Body of pancreas (tissue), 4 donors: Measurements from ENCODE around the gene HTR2B.

Experiments
- CTCF ChIP-seq, 7 experiments: fragments of 450-650 bp in 4 of 7; fragments of 200-600 bp in 3 of 7; sonication (generic) in 3 of 7; IDR thresholded peaks; one replicate each; pipeline ENCODE4 v1.5.1; 2016 to 2019; ENCODE audit warnings: antibody characterized with exemption in 7 of 7
- POLR2A ChIP-seq, 3 donors: fragments of 450-650 bp; IDR thresholded peaks; one replicate each; pipeline ENCODE4 v1.6.1; 2016; ENCODE audit warnings: antibody characterized with exemption in 3 of 3, mild to moderate bottlenecking in 2 of 3

- TF ChIP-seq CTCF (IDR thresholded peaks at IDR 0.05) (no peak), POLR2A (IDR thresholded peaks at IDR 0.05) (no peak)
Observed at GRCh38 chr2:231127480-231127879, 2.6 kb upstream of the HTR2B start.
